HFFc6 (cell line): Measurements from ENCODE around the gene AADACL3. TPM values are rescaled to one million over a fixed set of nuclear protein-coding genes. Genes with fewer than 3 reads are reported as not detected.

Experiments used
- DNase-seq: peaks from one replicate; pipeline ENCODE4 v3.0.0-alpha.2; 2018
- H3K27ac Mint-ChIP-seq: 2 replicates; pipeline ENCODE4 v1.8.0; 2020; ENCODE audit warnings: mild to moderate bottlenecking, mixed read lengths
- H3K27me3 Mint-ChIP-seq: 2 replicates; pipeline ENCODE4 v1.8.0; 2021; ENCODE audit warnings: mild to moderate bottlenecking, moderate library complexity, mixed read lengths; ENCODE audit not compliant: insufficient read depth
- H3K36me3 Mint-ChIP-seq: 2 replicates; pipeline ENCODE4 v1.8.0; 2021; ENCODE audit warnings: low read depth, mixed read lengths
- H3K4me1 Mint-ChIP-seq: 2 replicates; pipeline ENCODE4 v1.8.0; 2020; ENCODE audit warnings: low read depth, mixed read lengths
- H3K4me3 Mint-ChIP-seq: 2 replicates; pipeline ENCODE4 v1.8.0; 2020; ENCODE audit warnings: mild to moderate bottlenecking, moderate library complexity, mixed read lengths
- H3K9me3 Mint-ChIP-seq: 2 replicates; pipeline ENCODE4 v1.8.0; 2020; ENCODE audit warnings: mild to moderate bottlenecking, mixed read lengths
- total RNA-seq, 6 experiments: library from RNA; stranded (reverse); fragmentation: NEBNext Ultra II Directional; extraction: Animal tissue kit (Norgen Biotek cat#: 25700); gene quantifications; 2 replicates in 1 of 6; 3 replicates in 5 of 6; pipeline ENCODE4 v1.2.3, GENCODE V29; 2021
- TF ChIP-seq, protein P1 (sequence below): fragments of 200-600 bp; sonication (generic); IDR thresholded peaks from 2 replicates; pipeline ENCODE4 v1.5.0; 2021; ENCODE audit warnings: antibody characterized with exemption, mild to moderate bottlenecking

Gene AADACL3
- total RNA-seq, 6 experiments from 2014 or later, result not detected

GRCh38 chr1:12748778-12749355 is 33.0 kb downstream of the AADACL3 start:
- DNase-seq, result no peak
- H3K9me3 Mint-ChIP-seq, result peaks cover 44% of the 10 kb centered on the region
- H3K27ac Mint-ChIP-seq, result no peak overlapping the region
- TF ChIP-seq, protein P1, sequence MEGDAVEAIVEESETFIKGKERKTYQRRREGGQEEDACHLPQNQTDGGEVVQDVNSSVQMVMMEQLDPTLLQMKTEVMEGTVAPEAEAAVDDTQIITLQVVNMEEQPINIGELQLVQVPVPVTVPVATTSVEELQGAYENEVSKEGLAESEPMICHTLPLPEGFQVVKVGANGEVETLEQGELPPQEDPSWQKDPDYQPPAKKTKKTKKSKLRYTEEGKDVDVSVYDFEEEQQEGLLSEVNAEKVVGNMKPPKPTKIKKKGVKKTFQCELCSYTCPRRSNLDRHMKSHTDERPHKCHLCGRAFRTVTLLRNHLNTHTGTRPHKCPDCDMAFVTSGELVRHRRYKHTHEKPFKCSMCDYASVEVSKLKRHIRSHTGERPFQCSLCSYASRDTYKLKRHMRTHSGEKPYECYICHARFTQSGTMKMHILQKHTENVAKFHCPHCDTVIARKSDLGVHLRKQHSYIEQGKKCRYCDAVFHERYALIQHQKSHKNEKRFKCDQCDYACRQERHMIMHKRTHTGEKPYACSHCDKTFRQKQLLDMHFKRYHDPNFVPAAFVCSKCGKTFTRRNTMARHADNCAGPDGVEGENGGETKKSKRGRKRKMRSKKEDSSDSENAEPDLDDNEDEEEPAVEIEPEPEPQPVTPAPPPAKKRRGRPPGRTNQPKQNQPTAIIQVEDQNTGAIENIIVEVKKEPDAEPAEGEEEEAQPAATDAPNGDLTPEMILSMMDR, result no peak
- H3K4me1 Mint-ChIP-seq, result no peaks in the 10 kb centered on the region
- no peak overlapping the region for H3K4me3 Mint-ChIP-seq
- peaks cover 2% of the 10 kb centered on the region for H3K27me3 Mint-ChIP-seq
- no peaks in the 10 kb centered on the region for H3K36me3 Mint-ChIP-seq

DNA sequence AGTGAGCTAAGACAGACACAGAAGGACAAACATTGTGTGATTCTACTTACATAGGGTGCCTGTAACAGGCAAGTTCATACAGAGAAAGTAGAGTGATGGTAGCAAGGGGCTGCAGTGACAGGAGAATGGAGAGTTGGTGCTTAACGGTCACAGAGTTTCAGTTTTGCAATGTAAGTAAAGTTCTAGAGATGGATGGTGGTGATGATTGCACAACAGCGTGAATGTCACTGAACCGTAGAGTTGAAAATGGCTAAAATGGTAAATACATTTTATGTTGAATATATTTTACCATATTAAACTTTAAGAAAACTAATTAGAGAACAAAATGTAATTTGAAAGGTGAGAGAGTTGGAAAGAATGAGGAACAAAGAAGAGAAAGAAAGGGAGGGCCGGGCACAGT is 38.8 kb downstream of the AADACL3 start:
- H3K4me1 Mint-ChIP-seq, result no peaks in the 10 kb centered on the region
- H3K36me3 Mint-ChIP-seq, result no peaks in the 10 kb centered on the region; the same call in 1 of the 2 replicates
- H3K4me3 Mint-ChIP-seq, result no peak overlapping the region
- no peaks in the 10 kb centered on the region; the same call in 1 of the 2 replicates for H3K27me3 Mint-ChIP-seq
- TF ChIP-seq, protein P1, result no peak
- H3K9me3 Mint-ChIP-seq, result peaks cover 37% of the 10 kb centered on the region
- DNase-seq, result no peak
- H3K27ac Mint-ChIP-seq, result no peak overlapping the region

DNA sequence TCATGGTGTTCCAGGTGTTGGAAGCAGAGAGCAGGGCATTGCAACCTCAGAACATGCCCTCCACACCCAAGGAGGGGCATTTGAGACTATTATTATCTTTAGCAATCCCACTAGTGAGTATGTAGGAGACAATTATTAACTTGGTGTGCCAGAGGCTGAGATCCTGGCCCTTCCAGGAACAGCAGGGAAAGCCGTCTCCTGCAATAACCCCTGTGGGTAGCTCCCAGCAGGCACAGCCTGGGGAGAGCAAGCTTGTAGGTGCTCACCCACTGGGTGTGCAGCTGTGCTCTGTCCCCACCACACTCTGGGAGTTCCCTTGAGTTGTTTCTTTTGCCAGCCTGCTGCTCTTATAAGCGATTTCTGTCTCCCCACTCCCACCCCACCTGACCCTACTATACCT is 40.4 kb downstream of the AADACL3 start:
- Mint-ChIP-seq H3K4me1 (no peaks in the 10 kb centered on the region), H3K36me3 (no peaks in the 10 kb centered on the region; the same call in 1 of the 2 replicates), H3K27ac (no peak overlapping the region), H3K9me3 (peaks cover 41% of the 10 kb centered on the region), H3K27me3 (peaks cover 1% of the 10 kb centered on the region), H3K4me3 (no peak overlapping the region)
- no peak for DNase-seq
- TF ChIP-seq, protein P1, result no peak

DNA sequence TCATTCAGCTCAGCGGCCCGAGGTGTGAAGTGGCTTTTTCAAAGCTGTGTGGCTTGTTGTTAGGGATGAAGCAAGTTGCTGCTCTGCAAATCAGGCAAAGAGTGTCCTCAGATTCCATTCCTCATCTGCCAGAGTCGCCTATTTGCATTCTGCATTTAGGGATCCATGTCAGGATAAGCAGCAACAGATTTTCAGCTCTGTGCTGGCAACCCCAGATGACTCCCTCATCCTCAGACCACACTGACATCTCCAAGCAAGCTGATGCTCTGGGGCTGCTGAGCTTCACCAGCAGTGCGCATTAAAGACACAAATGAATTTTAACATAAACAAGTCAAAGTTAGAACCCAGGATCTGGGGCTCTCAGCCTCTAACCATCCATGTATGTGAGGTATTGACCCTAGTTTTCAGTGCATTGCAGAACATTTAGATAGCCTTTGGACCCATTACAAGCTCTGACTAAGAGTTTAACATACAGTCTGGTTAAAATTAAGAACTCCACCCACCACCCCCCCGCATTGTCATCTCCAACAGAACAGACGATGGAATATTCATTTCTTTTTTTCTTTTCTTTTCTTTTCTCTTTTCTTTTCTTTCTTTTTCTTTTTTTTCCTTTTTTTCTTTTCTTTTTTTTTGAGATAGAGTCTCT is 41.0 kb downstream of the AADACL3 start:
- no peak overlapping the region for H3K27ac Mint-ChIP-seq

DNA sequence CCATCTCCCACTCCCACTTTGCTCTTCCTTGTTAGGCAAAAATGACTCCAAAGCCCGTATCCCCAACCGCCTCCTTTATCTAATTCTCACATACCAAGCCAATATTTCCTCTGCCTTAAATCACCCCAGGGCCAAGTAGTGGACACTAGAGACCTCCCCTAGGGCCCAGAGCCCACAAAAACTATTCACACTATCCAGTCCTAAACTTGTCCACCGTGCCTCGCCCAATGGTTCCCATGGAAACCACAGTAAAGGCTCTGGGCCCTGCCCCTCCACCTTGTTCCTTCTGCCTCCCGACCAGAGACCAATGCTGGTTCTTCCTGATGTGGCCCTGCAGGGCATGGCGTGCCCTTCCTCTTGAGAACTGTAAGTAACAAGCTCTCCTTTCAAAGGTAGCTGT is 41.9 kb downstream of the AADACL3 start:
- Mint-ChIP-seq H3K4me3 (no peak overlapping the region), H3K27ac (no peak overlapping the region), H3K4me1 (no peaks in the 10 kb centered on the region), H3K36me3 (no peaks in the 10 kb centered on the region; the same call in 1 of the 2 replicates), H3K27me3 (peaks cover 1% of the 10 kb centered on the region), H3K9me3 (peaks cover 41% of the 10 kb centered on the region)
- TF ChIP-seq, protein P1, result no peak
- no peak for DNase-seq

More for the DNA sequence above, 41.0 kb downstream of the AADACL3 start:
- no peak for DNase-seq
- Mint-ChIP-seq H3K36me3 (no peaks in the 10 kb centered on the region; the same call in 1 of the 2 replicates), H3K4me3 (no peak overlapping the region), H3K9me3 (peaks cover 41% of the 10 kb centered on the region), H3K27me3 (peaks cover 1% of the 10 kb centered on the region), H3K4me1 (no peaks in the 10 kb centered on the region)
- TF ChIP-seq, protein P1, result no peak
